ENCODE results near the gene TENT4B.
"Not testable (repeated sequence)": the region's sequence is repeated elsewhere in the genome, so short reads cannot be mapped to it uniquely, and the experiment has no call there.

TENT4B gene

DNA sequence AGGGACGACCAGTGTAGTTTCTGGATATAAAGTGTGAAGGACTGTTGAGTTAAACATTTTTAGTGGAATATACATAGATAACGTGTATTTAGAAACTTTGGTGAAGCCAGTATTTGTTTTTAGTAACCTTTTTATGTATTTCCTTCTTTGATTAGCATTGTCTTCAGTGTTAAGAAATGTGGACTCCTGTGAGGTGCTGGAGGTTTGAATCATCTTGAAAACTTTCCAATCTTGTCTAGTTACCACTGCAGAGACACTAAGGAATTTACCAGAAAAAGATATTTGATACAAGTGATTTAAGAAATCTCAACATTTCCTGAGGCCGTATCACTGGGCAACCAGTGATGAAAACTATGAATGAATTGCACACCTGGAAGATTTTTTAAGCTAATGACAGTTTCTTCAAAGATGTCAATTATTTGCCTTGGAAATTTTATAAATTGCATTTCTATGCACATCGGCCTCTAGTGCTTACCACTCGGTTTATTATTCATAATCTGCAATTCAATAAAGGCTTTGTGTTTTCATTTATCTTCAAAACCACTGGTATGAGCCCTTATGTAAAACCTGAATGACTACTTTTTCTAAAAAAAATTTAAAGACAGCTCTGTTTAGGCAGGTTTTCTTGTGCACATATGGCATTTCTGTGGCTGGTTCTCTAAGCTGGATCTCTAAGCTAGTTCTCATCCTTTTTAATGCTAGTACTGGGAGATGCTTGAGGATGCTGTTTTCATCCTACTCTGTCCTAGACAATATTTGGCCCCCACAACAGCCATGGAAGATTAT, 81.9 kb downstream of the TENT4B start:
- TF ChIP-seq, protein P1, sequence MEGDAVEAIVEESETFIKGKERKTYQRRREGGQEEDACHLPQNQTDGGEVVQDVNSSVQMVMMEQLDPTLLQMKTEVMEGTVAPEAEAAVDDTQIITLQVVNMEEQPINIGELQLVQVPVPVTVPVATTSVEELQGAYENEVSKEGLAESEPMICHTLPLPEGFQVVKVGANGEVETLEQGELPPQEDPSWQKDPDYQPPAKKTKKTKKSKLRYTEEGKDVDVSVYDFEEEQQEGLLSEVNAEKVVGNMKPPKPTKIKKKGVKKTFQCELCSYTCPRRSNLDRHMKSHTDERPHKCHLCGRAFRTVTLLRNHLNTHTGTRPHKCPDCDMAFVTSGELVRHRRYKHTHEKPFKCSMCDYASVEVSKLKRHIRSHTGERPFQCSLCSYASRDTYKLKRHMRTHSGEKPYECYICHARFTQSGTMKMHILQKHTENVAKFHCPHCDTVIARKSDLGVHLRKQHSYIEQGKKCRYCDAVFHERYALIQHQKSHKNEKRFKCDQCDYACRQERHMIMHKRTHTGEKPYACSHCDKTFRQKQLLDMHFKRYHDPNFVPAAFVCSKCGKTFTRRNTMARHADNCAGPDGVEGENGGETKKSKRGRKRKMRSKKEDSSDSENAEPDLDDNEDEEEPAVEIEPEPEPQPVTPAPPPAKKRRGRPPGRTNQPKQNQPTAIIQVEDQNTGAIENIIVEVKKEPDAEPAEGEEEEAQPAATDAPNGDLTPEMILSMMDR (IDR thresholded peaks at IDR 0.05; ENCODE audit: low read length) = no peak
- no peak for TF ChIP-seq EZH2 (IDR thresholded peaks at IDR 0.05; ENCODE audit: borderline replicate concordance, low read length)
- Histone ChIP-seq H3F3A (ENCODE audit: insufficient read depth, low read length) (no peaks in the 10 kb centered on the region), H3K4me3 (ENCODE audit: low read depth, low read length, poor library complexity, severe bottlenecking) (no peak overlapping the region), H3K36me3 (ENCODE audit: insufficient read depth, low read length) (no peaks in the 10 kb centered on the region), H3K9me3 (ENCODE audit: low read length) (no peaks in the 10 kb centered on the region), H4K20me1 (ENCODE audit: insufficient read depth, low read length) (no peaks in the 10 kb centered on the region), H3K4me2 (ENCODE audit: low read length) (no peak overlapping the region), H3K27me3 (ENCODE audit: insufficient read depth, low read length) (no peaks in the 10 kb centered on the region), H3K9me2 (ENCODE audit: low read depth, low read length) (no peaks in the 10 kb centered on the region), H3K27ac (ENCODE audit: low read depth, low read length, poor library complexity, severe bottlenecking) (no peak overlapping the region), H3K4me1 (ENCODE audit: insufficient read depth, low read length, severe bottlenecking) (no peaks in the 10 kb centered on the region), H3K9ac (ENCODE audit: low read length) (no peak overlapping the region), H3K79me2 (ENCODE audit: insufficient read depth, low read length) (no peaks in the 10 kb centered on the region), H2AFZ (ENCODE audit: low read length) (no peak overlapping the region)

DNA sequence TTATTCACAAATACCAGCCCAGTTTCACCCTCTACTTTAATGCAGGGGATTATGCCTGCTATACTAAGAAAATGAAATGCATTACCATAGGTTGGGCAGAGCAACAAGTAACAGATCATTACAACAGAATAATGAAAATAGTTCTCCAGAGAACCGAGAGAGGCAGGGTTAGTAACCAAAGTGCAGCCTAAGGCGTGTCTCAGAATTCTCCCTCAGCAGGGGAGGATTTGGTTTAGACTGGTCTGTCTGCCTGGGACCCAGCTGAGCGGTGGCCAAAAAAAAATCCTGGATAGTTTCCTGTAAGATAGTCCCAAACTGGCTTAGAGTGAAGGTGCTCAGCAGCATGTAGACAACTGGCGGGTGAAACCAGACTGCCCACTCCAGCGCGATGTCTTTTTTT, 82.5 kb downstream of the TENT4B start:
- no peak overlapping the region for H3K4me2 ChIP-seq (ENCODE audit: low read length)
- no peaks in the 10 kb centered on the region for H3F3A ChIP-seq (ENCODE audit: insufficient read depth, low read length)
- no peaks in the 10 kb centered on the region for H3K9me3 ChIP-seq (ENCODE audit: low read length)
- H3K79me2 ChIP-seq (ENCODE audit: insufficient read depth, low read length) = no peaks in the 10 kb centered on the region
- H2AFZ ChIP-seq (ENCODE audit: low read length) = no peak overlapping the region
- H3K4me3 ChIP-seq (ENCODE audit: low read depth, low read length, poor library complexity, severe bottlenecking) = no peak overlapping the region
- H4K20me1 ChIP-seq (ENCODE audit: insufficient read depth, low read length) = no peaks in the 10 kb centered on the region
- no peak for TF ChIP-seq EZH2 (IDR thresholded peaks at IDR 0.05; ENCODE audit: borderline replicate concordance, low read length)
- TF ChIP-seq, protein P1 (IDR thresholded peaks at IDR 0.05; ENCODE audit: low read length) = no peak
- no peak overlapping the region for H3K27ac ChIP-seq (ENCODE audit: low read depth, low read length, poor library complexity, severe bottlenecking)
- no peaks in the 10 kb centered on the region for H3K4me1 ChIP-seq (ENCODE audit: insufficient read depth, low read length, severe bottlenecking)
- no peaks in the 10 kb centered on the region for H3K36me3 ChIP-seq (ENCODE audit: insufficient read depth, low read length)
- no peak overlapping the region for H3K9ac ChIP-seq (ENCODE audit: low read length)
- H3K9me2 ChIP-seq (ENCODE audit: low read depth, low read length) = no peaks in the 10 kb centered on the region
- H3K27me3 ChIP-seq (ENCODE audit: insufficient read depth, low read length) = no peaks in the 10 kb centered on the region

DNA sequence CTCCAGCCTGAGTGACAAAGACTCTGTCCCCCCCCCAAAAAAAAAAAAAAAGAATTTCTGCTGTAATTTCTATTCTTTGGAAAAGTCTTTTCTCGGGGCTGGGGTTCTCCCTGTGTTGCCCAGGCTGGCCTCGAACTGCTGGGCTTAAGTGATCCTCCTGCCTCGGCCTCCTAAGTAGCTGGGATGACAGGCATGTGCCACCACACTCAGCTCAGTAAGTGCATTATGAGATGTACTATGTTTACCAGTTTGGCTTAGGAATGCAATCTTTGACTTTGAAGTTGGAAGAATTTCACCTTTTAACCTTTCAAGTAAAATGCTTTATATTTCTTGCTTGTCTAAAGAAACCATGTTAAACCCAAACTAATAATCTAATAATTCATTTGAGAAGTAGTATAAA, 85.2 kb downstream of the TENT4B start:
- no peak overlapping the region for H3K27ac ChIP-seq (ENCODE audit: low read depth, low read length, poor library complexity, severe bottlenecking)

DNA sequence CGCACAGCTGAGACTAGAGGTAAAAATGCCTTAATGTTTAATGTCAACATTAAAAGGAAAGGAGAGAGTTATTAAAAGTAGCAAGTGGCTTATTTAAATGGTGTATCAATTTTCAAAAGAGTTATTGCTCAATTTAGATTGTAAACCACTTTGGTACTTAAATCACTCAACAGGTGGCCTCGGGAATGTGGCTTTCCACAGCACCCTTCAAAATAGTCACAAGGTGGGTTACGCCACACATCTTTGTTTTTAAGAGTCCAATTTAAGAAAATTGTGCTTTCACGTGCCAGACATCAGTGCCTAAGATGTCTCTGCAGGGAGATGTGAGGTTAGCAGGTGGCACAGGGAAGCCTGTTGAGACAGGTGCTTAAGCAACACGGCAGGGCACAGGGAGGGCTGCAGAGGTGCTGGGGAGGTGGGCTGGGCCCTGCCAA, 85.8 kb downstream of the TENT4B start:
- Histone ChIP-seq H3K79me2 (ENCODE audit: insufficient read depth, low read length) (no peaks in the 10 kb centered on the region), H3K9me2 (ENCODE audit: low read depth, low read length) (no peaks in the 10 kb centered on the region), H3K9me3 (ENCODE audit: low read length) (no peaks in the 10 kb centered on the region)

More for the DNA sequence above, 85.2 kb downstream of the TENT4B start:
- H4K20me1 ChIP-seq (ENCODE audit: insufficient read depth, low read length) = no peaks in the 10 kb centered on the region
- no peaks in the 10 kb centered on the region for H3K4me1 ChIP-seq (ENCODE audit: insufficient read depth, low read length, severe bottlenecking)
- H2AFZ ChIP-seq (ENCODE audit: low read length) = no peak overlapping the region
- H3K4me2 ChIP-seq (ENCODE audit: low read length) = no peak overlapping the region
- H3K9me3 ChIP-seq (ENCODE audit: low read length) = no peaks in the 10 kb centered on the region
- no peak for TF ChIP-seq EZH2 (IDR thresholded peaks at IDR 0.05; ENCODE audit: borderline replicate concordance, low read length)
- no peaks in the 10 kb centered on the region for H3F3A ChIP-seq (ENCODE audit: insufficient read depth, low read length)
- H3K9ac ChIP-seq (ENCODE audit: low read length) = no peak overlapping the region
- no peaks in the 10 kb centered on the region for H3K79me2 ChIP-seq (ENCODE audit: insufficient read depth, low read length)
- no peaks in the 10 kb centered on the region for H3K36me3 ChIP-seq (ENCODE audit: insufficient read depth, low read length)
- H3K27me3 ChIP-seq (ENCODE audit: insufficient read depth, low read length) = no peaks in the 10 kb centered on the region
- no peak overlapping the region for H3K4me3 ChIP-seq (ENCODE audit: low read depth, low read length, poor library complexity, severe bottlenecking)
- no peaks in the 10 kb centered on the region for H3K9me2 ChIP-seq (ENCODE audit: low read depth, low read length)

DNA sequence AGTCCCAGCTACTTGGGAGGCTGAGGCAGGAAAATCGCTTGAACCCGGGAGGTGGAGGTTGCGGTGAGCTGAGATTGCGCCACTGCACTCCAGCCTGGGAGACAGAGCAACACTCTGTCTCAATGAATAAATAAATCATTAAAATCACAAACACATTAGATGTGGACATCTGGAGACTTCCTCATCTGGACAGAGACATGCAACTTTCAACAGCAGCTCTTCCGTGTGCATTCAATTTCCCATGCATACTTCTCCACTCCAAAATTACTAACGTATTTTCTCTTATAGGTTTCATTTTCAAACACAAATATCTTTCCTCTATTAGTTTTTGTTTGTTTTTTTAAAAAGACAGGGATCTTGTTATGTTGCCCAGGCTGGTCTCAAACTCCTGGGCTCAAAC, 89.9 kb downstream of the TENT4B start:
- not testable (repeated sequence) for H3F3A ChIP-seq (ENCODE audit: insufficient read depth, low read length); H3K9me2 ChIP-seq (ENCODE audit: low read depth, low read length); H3K27me3 ChIP-seq (ENCODE audit: insufficient read depth, low read length); H3K27ac ChIP-seq (ENCODE audit: low read depth, low read length, poor library complexity, severe bottlenecking); H3K4me3 ChIP-seq (ENCODE audit: low read depth, low read length, poor library complexity, severe bottlenecking); H3K4me2 ChIP-seq (ENCODE audit: low read length); H2AFZ ChIP-seq (ENCODE audit: low read length); H4K20me1 ChIP-seq (ENCODE audit: insufficient read depth, low read length); H3K36me3 ChIP-seq (ENCODE audit: insufficient read depth, low read length); H3K9me3 ChIP-seq (ENCODE audit: low read length); H3K79me2 ChIP-seq (ENCODE audit: insufficient read depth, low read length); H3K9ac ChIP-seq (ENCODE audit: low read length)
- H3K4me1 ChIP-seq (ENCODE audit: insufficient read depth, low read length, severe bottlenecking) = peaks cover 17% of the 10 kb centered on the region

More for the DNA sequence above, 85.8 kb downstream of the TENT4B start:
- Histone ChIP-seq H3K4me2 (ENCODE audit: low read length) (no peak overlapping the region), H3K4me1 (ENCODE audit: insufficient read depth, low read length, severe bottlenecking) (no peaks in the 10 kb centered on the region), H2AFZ (ENCODE audit: low read length) (no peak overlapping the region), H3K27ac (ENCODE audit: low read depth, low read length, poor library complexity, severe bottlenecking) (no peak overlapping the region), H4K20me1 (ENCODE audit: insufficient read depth, low read length) (no peaks in the 10 kb centered on the region), H3K9ac (ENCODE audit: low read length) (no peak overlapping the region), H3K27me3 (ENCODE audit: insufficient read depth, low read length) (no peaks in the 10 kb centered on the region), H3F3A (ENCODE audit: insufficient read depth, low read length) (no peaks in the 10 kb centered on the region), H3K4me3 (ENCODE audit: low read depth, low read length, poor library complexity, severe bottlenecking) (no peak overlapping the region), H3K36me3 (ENCODE audit: insufficient read depth, low read length) (no peaks in the 10 kb centered on the region)
- no peak for TF ChIP-seq EZH2 (IDR thresholded peaks at IDR 0.05; ENCODE audit: borderline replicate concordance, low read length)
- TF ChIP-seq, protein P1 (IDR thresholded peaks at IDR 0.05; ENCODE audit: low read length) = no peak

All from OCI-LY1 (cell line).